SIG-M5 treated with dmso at 0.1 percent for 504 hours (cell line): ENCODE results near the gene SGMS1.
"Not testable (repeated sequence)": the region's sequence is repeated elsewhere in the genome, so short reads cannot be mapped to it uniquely, and the experiment has no call there.

Experiments used
- DNase-seq: peaks from one replicate; lab custom pipeline; 2025; ENCODE audit not compliant: unreplicated experiment; lab: John Stamatoyannopoulos, UW

The SGMS1 gene

DNA sequence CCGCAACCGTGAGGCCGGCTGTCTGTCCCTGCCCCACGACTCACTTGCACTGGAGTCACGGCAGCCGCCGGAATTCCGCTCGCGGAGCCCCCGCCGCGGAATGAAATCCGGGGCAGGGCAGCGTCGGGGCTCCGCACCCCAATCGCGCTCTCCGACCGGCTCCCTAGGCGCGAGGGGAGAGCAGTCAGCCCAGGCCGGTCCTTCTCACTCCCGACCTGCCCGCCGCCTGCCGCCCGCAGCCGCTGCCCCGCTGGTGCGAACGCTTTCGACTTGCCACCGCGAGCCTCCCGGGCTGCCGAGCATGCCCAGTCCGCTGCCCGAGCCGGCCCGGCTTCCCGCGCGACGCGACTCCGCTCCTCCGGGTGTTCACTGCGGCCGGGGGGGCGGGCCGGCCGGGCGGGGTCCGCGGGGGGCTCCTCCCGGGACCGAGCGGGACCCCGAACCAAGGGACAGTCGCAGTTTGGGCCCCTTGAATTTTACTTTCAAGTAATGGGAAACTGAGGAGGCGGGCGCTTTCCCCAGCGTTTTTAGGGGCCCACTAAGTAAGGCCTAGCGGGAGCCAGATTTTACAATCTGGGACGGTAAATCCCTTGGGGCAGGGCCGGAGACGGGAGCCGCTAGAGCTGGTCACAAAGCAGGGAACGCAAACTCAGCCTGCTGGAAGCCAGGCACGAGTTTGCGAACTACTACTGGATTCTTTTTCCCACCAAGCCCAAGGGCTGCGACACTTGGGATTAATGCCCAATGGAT is at the start of gene SGMS1:
Gene SGMS1 (minus strand): TSS at position 294 of the 750 bp plus-strand sequence. CDS start 279,842 bp downstream, outside the sequence.
- peak; percentile 73 for DNase-seq

DNA sequence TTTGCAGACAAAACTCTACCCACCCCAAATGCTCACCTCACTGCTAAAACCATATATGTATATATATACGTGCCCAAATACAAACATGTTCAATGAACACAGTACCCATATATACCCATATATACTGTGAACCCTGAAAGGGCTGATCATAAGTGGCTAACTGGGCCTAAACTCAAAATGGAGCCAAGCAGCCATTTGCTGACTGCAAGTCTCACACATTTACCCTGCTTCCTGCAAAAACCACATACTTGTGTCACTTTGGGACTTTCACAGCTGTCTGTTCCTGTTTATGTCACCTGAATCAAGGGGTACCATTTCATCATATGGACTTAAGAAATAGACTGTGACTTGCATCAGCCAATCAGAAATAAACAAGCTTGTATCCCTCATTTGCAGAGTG is 48.4 kb upstream of the SGMS1 start:
- not testable (repeated sequence) for DNase-seq

- DNase-seq: not testable (repeated sequence)
Observed at GRCh38 chr10:50671645-50672044, 47.9 kb upstream of the SGMS1 start.

DNA sequence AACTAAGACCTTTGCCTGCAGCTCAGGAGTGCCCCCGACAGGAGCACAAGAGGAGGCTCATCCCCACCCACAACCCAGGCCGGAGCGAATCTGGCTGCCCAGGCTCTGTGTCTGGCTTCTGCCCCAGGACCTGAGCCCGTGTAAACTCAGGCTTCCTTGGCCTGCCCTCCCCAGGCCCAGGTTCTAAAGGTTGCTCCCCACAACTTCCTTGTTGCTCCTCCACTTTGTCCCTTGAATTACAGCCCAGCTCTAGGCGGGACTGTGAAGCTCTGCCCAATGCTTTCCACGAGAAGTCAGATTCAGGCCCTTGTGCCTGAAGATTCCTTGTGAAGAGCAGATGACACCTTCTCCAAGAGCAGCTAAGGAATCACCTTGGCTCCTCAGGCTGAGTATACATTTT is 46.2 kb upstream of the SGMS1 start:
- not testable (repeated sequence) for DNase-seq

GRCh38 chr10:50667353-50667752 is 43.6 kb upstream of the SGMS1 start:
- DNase-seq: not testable (repeated sequence)

DNA sequence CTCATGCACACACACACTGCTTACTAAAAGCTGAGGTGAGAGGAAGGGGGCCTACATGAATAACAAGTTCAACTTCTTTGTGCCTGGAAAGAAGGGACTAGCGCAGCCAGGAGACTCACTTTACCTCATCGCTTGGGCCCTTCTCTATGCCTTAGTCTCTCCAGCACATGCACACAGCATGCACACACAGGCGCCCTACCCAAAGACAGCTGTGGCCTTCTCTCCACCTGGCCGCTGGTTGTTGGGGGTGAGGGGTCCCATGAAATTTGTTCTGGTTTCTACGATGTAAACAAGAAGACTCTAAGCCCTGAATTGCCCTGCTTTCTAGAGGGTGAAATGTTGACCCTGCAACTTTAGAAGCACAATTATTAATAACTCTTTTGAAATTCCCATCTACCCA is 38.7 kb upstream of the SGMS1 start:
- not testable (repeated sequence) for DNase-seq

- DNase-seq: not testable (repeated sequence)
Observed at GRCh38 chr10:50661563-50661962, 37.8 kb upstream of the SGMS1 start.

GRCh38 chr10:50659865-50660730 is 36.3 kb upstream of the SGMS1 start:
- DNase-seq: peak; percentile 46

DNA sequence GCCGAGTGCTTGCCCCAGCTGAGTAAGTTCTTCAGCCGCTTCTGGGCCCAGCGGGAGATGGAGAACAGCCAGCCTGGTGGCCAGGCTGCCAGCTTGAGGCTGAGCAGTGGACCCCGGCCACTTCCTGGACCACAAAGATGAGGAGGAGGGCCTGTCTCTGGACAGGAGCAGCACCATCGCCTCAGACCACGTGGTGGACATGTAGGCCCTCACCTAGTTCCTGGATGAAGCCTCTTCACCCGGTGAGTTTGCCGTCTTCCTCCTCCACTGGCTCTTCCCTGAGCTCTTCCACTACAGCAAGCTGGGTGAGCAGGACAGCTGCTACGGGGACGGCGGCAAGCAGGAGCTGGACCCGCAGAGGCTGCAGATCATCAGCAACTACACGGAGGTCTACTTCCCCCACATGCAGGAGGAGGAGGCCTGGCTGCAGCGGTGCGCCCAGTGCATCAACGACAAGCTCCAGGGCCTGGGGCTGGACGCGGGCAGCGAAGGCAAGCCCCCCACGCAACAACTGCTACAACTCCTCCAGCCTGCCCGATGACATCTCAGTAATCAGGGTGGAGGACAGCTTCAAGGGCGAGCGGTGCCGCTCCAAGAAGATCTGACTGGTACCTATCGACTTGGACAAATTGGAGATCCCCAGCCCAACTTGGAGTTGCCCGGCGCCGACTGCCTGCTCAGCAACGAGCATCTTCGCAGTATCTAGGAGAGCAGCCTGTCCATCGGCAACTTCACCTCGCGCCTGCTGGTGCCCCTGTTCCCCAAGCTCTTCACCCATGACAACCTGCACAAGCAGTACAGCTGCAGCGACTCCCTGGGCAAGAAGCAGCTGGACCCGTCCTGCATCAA is 35.5 kb upstream of the SGMS1 start:
- DNase-seq: not testable (repeated sequence)

- no peak for DNase-seq
Observed at GRCh38 chr10:50658165-50658564, 34.4 kb upstream of the SGMS1 start.

DNA sequence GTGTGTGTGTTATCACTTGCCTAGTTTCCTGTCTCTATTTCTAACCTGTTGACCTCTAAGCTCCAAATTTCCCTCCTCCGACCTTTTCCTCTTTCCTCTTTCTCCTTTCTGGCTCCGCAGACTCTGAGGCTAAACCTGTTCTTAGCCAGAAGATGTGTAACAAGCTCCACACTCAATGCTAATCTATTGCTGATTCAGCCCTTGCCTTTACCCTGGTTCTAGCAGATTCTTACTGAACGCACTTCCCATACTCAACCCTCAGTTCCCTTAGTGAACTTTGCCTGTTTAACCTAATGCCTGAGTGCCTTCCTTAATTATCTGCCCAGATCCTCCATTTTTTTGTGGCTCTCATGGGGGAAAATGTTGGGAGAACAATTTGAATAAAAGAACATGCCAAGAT is 30.0 kb upstream of the SGMS1 start:
- no peak for DNase-seq

DNA sequence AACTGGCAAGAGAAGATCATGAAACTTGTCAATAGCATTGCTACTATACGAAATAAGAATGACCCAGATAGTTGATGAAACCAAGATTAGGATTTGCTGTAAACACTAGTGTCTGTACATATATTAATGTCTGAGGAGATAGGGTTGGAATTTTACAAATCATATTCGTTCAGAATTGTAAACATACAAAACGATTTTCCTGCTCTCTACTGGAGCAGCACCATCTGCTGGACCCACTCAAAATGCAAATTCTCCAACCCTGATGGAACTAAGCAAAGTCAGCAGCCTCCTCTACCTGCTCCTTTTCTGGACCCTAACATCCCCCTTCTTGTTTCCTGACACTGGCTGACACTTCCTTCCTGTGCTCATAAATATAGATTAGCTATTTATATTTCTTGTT is 29.4 kb upstream of the SGMS1 start:
- DNase-seq: no peak

DNA sequence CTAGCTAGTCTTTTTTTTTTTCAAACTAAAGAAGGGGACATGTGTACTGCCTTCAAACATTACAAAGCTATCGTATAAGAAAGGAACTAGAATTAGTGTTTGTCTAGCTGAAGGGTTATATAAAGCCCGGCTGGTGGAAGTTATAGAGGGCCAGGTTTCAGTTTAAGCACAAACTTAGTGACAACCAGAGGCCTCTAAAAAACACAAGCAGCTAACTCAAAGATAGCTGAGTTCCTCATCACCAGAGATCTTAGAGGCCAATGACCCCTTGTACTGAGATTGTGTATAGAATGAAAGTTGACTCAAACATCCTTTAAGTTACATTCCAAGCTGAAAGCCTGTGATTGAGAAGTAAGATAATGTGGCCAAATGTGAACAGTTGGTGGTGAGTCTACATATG is 28.1 kb upstream of the SGMS1 start:
- no peak for DNase-seq

GRCh38 chr10:50650481-50650880 is 26.7 kb upstream of the SGMS1 start:
- DNase-seq: no peak

GRCh38 chr10:50648935-50649227 is 25.1 kb upstream of the SGMS1 start:
- no peak for DNase-seq

GRCh38 chr10:50648089-50648934 is 24.6 kb upstream of the SGMS1 start:
- no peak for DNase-seq

GRCh38 chr10:50647350-50647749 is 23.6 kb upstream of the SGMS1 start:
- DNase-seq: not testable (repeated sequence)

- DNase-seq: no peak
Observed at GRCh38 chr10:50645236-50645635, 21.5 kb upstream of the SGMS1 start.

- DNase-seq: no peak
Observed at GRCh38 chr10:50641626-50642025, 17.9 kb upstream of the SGMS1 start.

DNA sequence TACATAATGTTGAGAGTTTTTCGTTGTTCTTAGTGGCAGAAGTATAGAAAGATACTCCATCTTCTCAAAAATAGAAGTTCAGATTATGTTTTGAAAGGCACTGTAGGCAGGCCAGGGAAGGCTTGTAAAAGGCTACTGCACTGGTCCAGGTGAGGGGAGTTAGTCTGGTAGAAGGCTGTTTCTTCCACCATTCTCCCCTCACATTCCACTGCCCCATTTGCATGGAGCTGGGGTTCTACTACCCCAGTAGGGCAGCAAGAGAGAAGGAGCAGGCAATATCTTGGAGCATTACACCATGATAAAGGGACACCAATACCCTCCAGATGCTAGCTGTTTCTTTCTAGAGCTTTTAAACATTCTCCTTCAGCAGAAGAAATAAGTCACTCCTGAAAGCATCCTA is 16.5 kb upstream of the SGMS1 start:
- no peak for DNase-seq
